Measurements from ENCODE around the gene PIEZO1. TPM values are rescaled to one million over a fixed set of nuclear protein-coding genes. Genes with fewer than 3 reads are reported as not detected.

PIEZO1 gene
- total RNA-seq, 2 donors from 2014 or later, result 37.7 to 73.2 TPM

DNA sequence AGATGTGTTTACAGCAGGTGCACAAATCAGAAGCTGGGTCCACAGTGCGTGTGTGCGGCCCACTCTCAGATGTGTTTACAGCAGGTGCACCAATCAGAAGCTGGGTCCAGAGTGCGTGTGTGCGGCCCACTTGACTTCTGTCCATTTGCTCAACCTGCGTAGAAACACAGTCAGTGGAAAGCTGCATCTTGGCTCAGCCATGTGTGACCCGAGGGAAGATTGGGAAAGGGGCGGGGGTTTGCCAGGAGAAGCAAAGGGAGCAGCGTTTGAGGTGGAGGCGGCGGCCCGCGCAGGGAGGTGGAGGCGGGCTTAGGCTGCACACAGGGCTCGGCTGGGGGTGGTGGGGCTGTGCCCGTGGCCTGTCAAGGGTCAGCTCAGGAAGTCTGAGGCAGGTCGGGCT, 74.5 kb downstream of the PIEZO1 start:
- DNase-seq (ENCODE audit: low spot score), result no peak

DNA sequence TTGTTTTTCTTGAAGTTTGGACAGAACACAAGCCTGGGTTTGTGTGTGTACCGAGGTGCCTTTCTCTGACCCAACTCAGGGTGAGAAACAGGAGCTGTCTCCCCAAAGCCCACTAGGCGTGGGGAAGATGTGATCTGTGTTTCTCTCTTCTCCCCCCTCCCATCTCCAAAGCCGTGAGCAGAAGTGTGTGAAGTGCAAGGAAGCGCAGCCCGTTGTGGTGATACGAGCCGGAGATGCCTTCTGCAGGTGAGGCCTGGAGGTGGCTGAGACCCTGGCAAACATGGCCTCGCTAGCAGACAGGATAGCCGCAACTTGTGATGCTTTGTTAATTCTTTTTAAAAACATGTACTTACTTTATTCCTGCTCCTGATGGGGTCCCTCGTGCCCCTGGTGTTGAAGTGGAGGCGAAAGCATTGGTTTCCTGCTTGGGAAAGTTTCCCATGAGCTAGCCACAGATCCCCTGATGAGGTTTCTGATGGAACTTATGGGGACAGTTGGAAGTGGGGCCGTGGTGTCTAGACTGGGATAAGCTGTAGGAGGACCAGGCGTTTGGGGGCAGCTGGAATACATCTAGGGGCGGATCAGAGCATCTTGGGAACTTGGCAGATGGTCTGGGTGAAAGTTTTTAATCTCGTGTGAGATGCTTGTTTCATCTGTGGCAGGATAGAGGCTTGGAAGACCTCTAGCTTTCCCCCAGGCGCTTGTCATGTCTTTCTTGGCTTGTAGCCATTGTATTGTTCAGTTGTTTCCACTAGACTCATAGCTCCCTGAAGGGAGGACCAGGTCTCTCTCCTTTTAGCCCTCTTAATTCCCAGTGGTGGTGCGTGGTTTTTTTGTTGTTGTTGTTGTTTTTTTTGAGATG, 77.8 kb downstream of the PIEZO1 start:
- TF ChIP-seq, protein P1, sequence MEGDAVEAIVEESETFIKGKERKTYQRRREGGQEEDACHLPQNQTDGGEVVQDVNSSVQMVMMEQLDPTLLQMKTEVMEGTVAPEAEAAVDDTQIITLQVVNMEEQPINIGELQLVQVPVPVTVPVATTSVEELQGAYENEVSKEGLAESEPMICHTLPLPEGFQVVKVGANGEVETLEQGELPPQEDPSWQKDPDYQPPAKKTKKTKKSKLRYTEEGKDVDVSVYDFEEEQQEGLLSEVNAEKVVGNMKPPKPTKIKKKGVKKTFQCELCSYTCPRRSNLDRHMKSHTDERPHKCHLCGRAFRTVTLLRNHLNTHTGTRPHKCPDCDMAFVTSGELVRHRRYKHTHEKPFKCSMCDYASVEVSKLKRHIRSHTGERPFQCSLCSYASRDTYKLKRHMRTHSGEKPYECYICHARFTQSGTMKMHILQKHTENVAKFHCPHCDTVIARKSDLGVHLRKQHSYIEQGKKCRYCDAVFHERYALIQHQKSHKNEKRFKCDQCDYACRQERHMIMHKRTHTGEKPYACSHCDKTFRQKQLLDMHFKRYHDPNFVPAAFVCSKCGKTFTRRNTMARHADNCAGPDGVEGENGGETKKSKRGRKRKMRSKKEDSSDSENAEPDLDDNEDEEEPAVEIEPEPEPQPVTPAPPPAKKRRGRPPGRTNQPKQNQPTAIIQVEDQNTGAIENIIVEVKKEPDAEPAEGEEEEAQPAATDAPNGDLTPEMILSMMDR (IDR thresholded peaks at IDR 0.05), result no peak
- Histone ChIP-seq H3K4me1 (peaks cover 0 to 47% of the 10 kb centered on the region in 2 donors), H3K4me3 (peak overlapping the region; percentile 92 to 99), H3K27ac (peak overlapping the region; percentile 79 to 80), H3K9me3 (no peaks in the 10 kb centered on the region), H3K36me3 (no peaks in the 10 kb centered on the region), H3K27me3 (no peaks in the 10 kb centered on the region)
- DNase-seq (ENCODE audit: low spot score), result no peak

More for the DNA sequence above, 74.5 kb downstream of the PIEZO1 start:
- Histone ChIP-seq H3K9me3 (no peaks in the 10 kb centered on the region), H3K4me3 (no peak overlapping the region), H3K27ac (no peak overlapping the region), H3K27me3 (no peaks in the 10 kb centered on the region), H3K36me3 (peaks cover 22% of the 10 kb centered on the region), H3K4me1 (peaks cover 0 to 15% of the 10 kb centered on the region in 2 donors)
- TF ChIP-seq, protein P1 (IDR thresholded peaks at IDR 0.05), result no peak

DNA sequence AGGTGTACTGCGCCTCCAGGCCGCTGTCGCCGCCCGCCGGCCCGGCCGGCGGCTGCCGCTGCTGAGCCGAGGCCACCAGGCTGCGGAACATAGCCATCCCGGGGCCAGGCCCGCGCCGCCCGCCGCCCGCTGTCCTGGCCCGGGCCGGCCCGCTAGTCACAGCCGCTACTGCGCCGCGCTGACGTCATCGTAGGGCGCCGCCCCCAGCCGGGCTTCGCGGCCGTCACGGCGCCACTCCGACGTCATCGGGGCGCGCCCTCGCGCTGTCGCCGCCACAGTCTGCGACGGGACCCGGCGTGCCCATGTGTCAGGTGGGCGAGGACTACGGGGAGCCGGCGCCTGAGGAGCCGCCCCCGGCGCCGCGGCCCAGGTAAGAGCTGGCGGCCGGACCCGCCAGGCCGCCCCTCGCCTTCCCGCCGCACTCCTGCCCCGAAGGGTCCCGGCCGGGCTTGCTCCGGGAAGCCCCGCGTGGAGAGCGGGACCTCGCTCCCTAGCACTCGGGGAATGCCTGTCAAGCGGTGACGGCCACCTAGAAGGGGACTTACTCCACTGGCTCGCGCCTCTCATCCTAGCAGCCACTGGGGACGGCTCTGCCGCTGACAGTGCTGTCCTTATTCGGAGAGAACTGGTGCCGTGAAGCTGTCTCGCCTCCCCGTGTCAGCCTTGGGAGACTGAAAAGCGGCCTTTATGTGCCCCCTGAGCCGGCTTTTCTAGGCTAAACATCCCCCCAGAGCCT, 78.6 kb downstream of the PIEZO1 start, which contains the start of the genes CTU2 and RNF166:
Gene CTU2, plus strand, starts transcription at position 275 of the 736 bp plus-strand sequence. Its CDS starts 28 bp downstream, at position 303.
Gene RNF166, minus strand, starts transcription at position 180 of the 736 bp plus-strand sequence. Its CDS starts 83 bp downstream, at position 97.
- H3K36me3 ChIP-seq, result no peaks in the 10 kb centered on the region
- peak; percentile 91 for DNase-seq (ENCODE audit: low spot score)
- H3K4me3 ChIP-seq, result peak within 1 kb of the TSS; percentile 92 to 99
- no peaks in the 10 kb centered on the region for H3K27me3 ChIP-seq
- H3K27ac ChIP-seq, result peak within 1 kb of the TSS; percentile 79 to 80
- H3K4me1 ChIP-seq, result peaks cover 0 to 55% of the 10 kb centered on the region in 2 donors
- no peaks in the 10 kb centered on the region for H3K9me3 ChIP-seq
- TF ChIP-seq, protein P1 (IDR thresholded peaks at IDR 0.05), result no peak

DNA sequence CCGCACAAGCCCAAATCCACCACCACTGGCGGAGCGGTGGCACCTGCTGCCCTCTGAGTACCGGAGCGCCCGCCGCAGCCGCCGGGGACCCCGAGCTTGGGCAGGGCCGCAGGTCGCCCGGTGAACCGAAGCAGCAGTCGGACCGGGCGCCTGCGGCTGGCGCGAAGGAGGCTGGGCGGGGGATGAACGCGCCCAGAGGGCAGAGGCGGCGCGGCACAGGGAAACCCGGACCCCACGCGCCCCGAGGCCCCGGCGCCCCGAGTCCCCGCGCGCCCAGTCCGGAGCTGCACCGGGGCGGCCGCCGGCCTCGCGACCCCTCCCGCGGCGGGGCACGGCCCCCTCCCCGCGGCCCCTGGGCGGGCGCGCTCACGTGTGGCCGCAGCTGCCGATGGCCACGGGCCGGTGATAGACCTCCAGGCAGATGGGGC, 79.2 kb downstream of the PIEZO1 start:
- Histone ChIP-seq H3K9me3 (no peaks in the 10 kb centered on the region), H3K36me3 (no peaks in the 10 kb centered on the region), H3K4me3 (peak overlapping the region; percentile 92 to 99), H3K4me1 (peaks cover 0 to 61% of the 10 kb centered on the region in 2 donors), H3K27me3 (no peaks in the 10 kb centered on the region), H3K27ac (peak overlapping the region; percentile 79 to 80)
- TF ChIP-seq, protein P1 (IDR thresholded peaks at IDR 0.05), result no peak
- DNase-seq (ENCODE audit: low spot score), result no peak

DNA sequence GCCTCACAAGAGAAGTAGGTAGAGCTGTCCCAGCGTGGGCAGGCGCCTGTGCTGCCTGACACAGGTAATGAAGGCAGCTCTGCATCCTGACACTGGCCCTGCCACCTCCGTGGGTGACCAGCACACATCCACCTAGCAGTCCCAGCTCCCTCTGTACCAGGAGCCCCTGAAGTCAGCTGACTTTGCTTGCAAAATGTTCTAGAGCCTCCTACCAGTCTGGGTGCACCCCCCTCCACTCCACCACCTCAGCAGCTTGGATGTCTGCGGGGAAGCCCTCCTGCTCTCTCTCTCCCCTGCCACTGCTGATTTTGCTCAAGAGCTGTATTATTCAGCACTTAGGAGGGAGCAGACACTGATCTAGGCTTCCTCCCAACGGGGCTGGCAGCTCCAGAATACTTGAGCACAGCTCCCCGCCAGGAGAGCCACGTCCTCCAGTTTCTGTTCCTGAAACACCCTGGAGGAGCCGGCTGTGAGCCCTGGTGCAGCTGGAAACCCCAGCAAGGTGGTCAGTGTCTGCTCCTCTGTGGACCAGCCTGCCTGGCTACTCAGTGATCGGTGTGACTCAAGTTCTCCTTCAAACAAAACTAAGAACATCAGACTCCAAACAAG, 79.8 kb downstream of the PIEZO1 start:
- TF ChIP-seq, protein P1 (IDR thresholded peaks at IDR 0.05), result no peak
- Histone ChIP-seq H3K36me3 (peaks cover 1% of the 10 kb centered on the region), H3K4me3 (peak overlapping the region; percentile 92 to 99), H3K27me3 (no peaks in the 10 kb centered on the region), H3K4me1 (peaks cover 0 to 67% of the 10 kb centered on the region in 2 donors), H3K9me3 (no peaks in the 10 kb centered on the region), H3K27ac (peak overlapping the region; percentile 79 to 80)
- DNase-seq (ENCODE audit: low spot score), result no peak
